IMR-90 (cell line): ENCODE data around the gene LRRC41. TPM values are rescaled to one million over a fixed set of nuclear protein-coding genes. Genes with fewer than 3 reads are reported as not detected.

Experiments
- ATAC-seq: fragments of 200-7000 bp; cut with Tn5 transposase; 2 replicates; pipeline ENCODE4 v1.9.1; 2020; ENCODE audit warnings: low read depth, mild to moderate bottlenecking, moderate library complexity
- BruUV-seq: library from RNA; stranded (reverse); fragments of 400-500 nt; replicated peaks from 2 replicates; lab custom pipeline; 2021; lab: Mats Ljungman, UMichigan
- CTCF ChIA-PET: fragments of 300-600 bp; formaldehyde crosslinking; extraction: SDS; loops from one replicate; lab custom pipeline; 2021; ENCODE audit warnings: antibody characterized with exemption; lab: Yijun Ruan, JAX
- POLR2A ChIA-PET: fragments of 300-600 bp; sonication (Branson Sonifier 250); formaldehyde crosslinking; loops from one replicate; lab custom pipeline; 2022; ENCODE audit warnings: antibody characterized with exemption; ENCODE audit not compliant: unreplicated experiment; lab: Charles Lee
- DNase-seq: peaks from one replicate; pipeline ENCODE4 v3.0.0; 2013
- H2AFZ ChIP-seq: replicated peaks from 2 replicates; pipeline ENCODE3; 2013; ENCODE audit warnings: low read length, mild to moderate bottlenecking; ENCODE audit not compliant: poor library complexity
- H2AK5ac ChIP-seq: 2 replicates; pipeline ENCODE4 v1.6.1; 2013; ENCODE audit warnings: low read depth, low read length, inconsistent platforms
- H2AK9ac ChIP-seq: replicated peaks from 2 replicates; pipeline ENCODE3; 2013; ENCODE audit warnings: mild to moderate bottlenecking, low read depth, low read length, moderate library complexity; ENCODE audit not compliant: poor library complexity
- H2BK120ac ChIP-seq: 2 replicates; pipeline ENCODE4 v1.6.1; 2013; ENCODE audit warnings: low read depth, low read length, inconsistent platforms
- H2BK15ac ChIP-seq: 3 replicates; pipeline ENCODE4 v1.6.1; 2013; ENCODE audit warnings: low read depth, low read length, inconsistent platforms
- H2BK20ac ChIP-seq: 2 replicates; pipeline ENCODE4 v1.6.1; 2013; ENCODE audit warnings: low read depth, mild to moderate bottlenecking, inconsistent platforms, low read length, moderate library complexity
- H2BK5ac ChIP-seq: 2 replicates; pipeline ENCODE4 v1.6.1; 2013; ENCODE audit warnings: mild to moderate bottlenecking, low read depth, low read length, inconsistent platforms; ENCODE audit not compliant: poor library complexity, severe bottlenecking
- H3K14ac ChIP-seq: replicated peaks from 2 replicates; pipeline ENCODE4 v1.6.1; 2013; ENCODE audit warnings: low read depth, low read length, inconsistent platforms
- H3K18ac ChIP-seq: 2 replicates; pipeline ENCODE4 v1.6.1; 2013; ENCODE audit warnings: low read depth, low read length, control low read depth
- H3K23ac ChIP-seq: 2 replicates; pipeline ENCODE4 v1.6.1; 2013; ENCODE audit warnings: low read depth, low read length, inconsistent platforms
- H3K27ac ChIP-seq: 2 replicates; pipeline ENCODE4 v1.5.1; 2013; ENCODE audit warnings: mild to moderate bottlenecking, control low read depth, low read length; ENCODE audit not compliant: insufficient read depth
- H3K27me3 ChIP-seq: 2 replicates; pipeline ENCODE4 v1.6.1; 2013; ENCODE audit warnings: low read length; ENCODE audit not compliant: control insufficient read depth, insufficient read depth
- H3K36me3 ChIP-seq: 2 replicates; pipeline ENCODE4 v1.6.1; 2013; ENCODE audit warnings: low read length, mixed read lengths; ENCODE audit not compliant: control insufficient read depth, insufficient read depth
- H3K4ac ChIP-seq: 2 replicates; pipeline ENCODE4 v1.6.1; 2013; ENCODE audit warnings: low read depth, low read length, inconsistent platforms
- H3K4me1 ChIP-seq: 2 replicates; pipeline ENCODE4 v1.6.1; 2013; ENCODE audit warnings: low read length, mixed read lengths; ENCODE audit not compliant: control insufficient read depth, insufficient read depth
- H3K4me2 ChIP-seq: 2 replicates; pipeline ENCODE4 v1.6.1; 2013; ENCODE audit warnings: low read depth, mild to moderate bottlenecking, control low read depth, low read length, moderate library complexity
- H3K4me3 ChIP-seq: 2 replicates; pipeline ENCODE4 v1.5.1; 2013; ENCODE audit warnings: low read depth, mild to moderate bottlenecking, control low read depth, low read length, moderate library complexity; ENCODE audit not compliant: insufficient read depth
- H3K56ac ChIP-seq: 2 replicates; pipeline ENCODE4 v1.6.1; 2013; ENCODE audit warnings: low read length, inconsistent platforms; ENCODE audit not compliant: insufficient read depth; ENCODE audit errors: extremely low read depth
- H3K79me1 ChIP-seq, 2 experiments: 2 replicates each; pipeline ENCODE4 v1.6.1; 2013; ENCODE audit warnings: low read length in 2 of 2, inconsistent platforms in 1 of 2, low read depth in 1 of 2
- H3K9ac ChIP-seq: 2 replicates; pipeline ENCODE4 v1.6.1; 2013; ENCODE audit warnings: low read depth, low read length, control low read depth
- H3K9me1 ChIP-seq: 2 replicates; pipeline ENCODE4 v1.6.1; 2013; ENCODE audit warnings: low read length, inconsistent platforms; ENCODE audit not compliant: insufficient read depth
- H3K9me3 ChIP-seq: 2 replicates; pipeline ENCODE4 v1.6.1; 2013; ENCODE audit warnings: low read length; ENCODE audit not compliant: control insufficient read depth, insufficient read depth
- H4K20me1 ChIP-seq: 2 replicates; pipeline ENCODE4 v1.6.1; 2013; ENCODE audit warnings: low read length, inconsistent platforms; ENCODE audit not compliant: insufficient read depth
- H4K5ac ChIP-seq: 2 replicates; pipeline ENCODE4 v1.6.1; 2013; ENCODE audit warnings: mild to moderate bottlenecking, low read depth, low read length, control low read depth
- H4K8ac ChIP-seq, 2 experiments: 2 replicates each; pipeline ENCODE4 v1.6.1; 2013; ENCODE audit warnings: low read depth in 2 of 2, low read length in 2 of 2, control low read depth in 1 of 2, inconsistent platforms in 1 of 2
- H4K91ac ChIP-seq: 2 replicates; pipeline ENCODE4 v1.6.1; 2013; ENCODE audit warnings: low read depth, low read length, inconsistent platforms; ENCODE audit not compliant: insufficient read depth
- MXI1 ChIP-seq: IDR thresholded peaks from 2 replicates; pipeline ENCODE4 v1.6.1; 2012; ENCODE audit warnings: low read depth, mild to moderate bottlenecking, low read length, moderate library complexity, borderline replicate concordance
- POLR2A ChIP-seq: IDR thresholded peaks from 2 replicates; pipeline ENCODE4 v1.6.1; 2012; ENCODE audit warnings: mild to moderate bottlenecking, low read depth, low read length
- SMC3 ChIP-seq: fragments of 150-350 bp; IDR thresholded peaks from 2 replicates; pipeline ENCODE4 v1.6.1; 2016; ENCODE audit warnings: low read depth, mild to moderate bottlenecking, antibody characterized with exemption, low read length, moderate library complexity
- WGBS, 2 experiments: methylation state at CpG; one replicate each; pipeline versions ENCODE4 v1.1.5 to v1.1.7; 2013; ENCODE audit warnings: missing lambda C conversion rate in 2 of 2; ENCODE audit not compliant: insufficient read length in 1 of 2; ENCODE audit errors: extremely low coverage in 2 of 2; 5-methylcytosine and 5-hydroxymethylcytosine counted together
- dilution Hi-C: fragments of 300-500 bp; cut with HindIII; formaldehyde crosslinking; loops from one replicate; pipeline ENCODE4 v1.14.3; 2018; ENCODE audit warnings: low sequenced_read_pairs; ENCODE audit not compliant: unreplicated experiment
- in situ Hi-C: fragments of 300-500 bp; cut with MboI; formaldehyde crosslinking; loops from 3 replicates; pipeline ENCODE4 v1.14.3; 2019; ENCODE audit warnings: low sequenced_read_pairs, inconsistent platforms, mixed read lengths
- intact Hi-C: fragments of 100-400 bp; cut with micrococcal nuclease; formaldehyde crosslinking; loops from 2 replicates; pipeline ENCODE4 v1.10.0; 2022
- polyA plus RNA-seq, 3 experiments: library from polyadenylated mRNA; depleted of rRNA; stranded (reverse); fragments of >200 nt; gene quantifications; 2 replicates each; pipeline ENCODE4 v1.2.3, GENCODE V29; 2012; ENCODE audit warnings: low replicate concordance in 1 of 3
- total RNA-seq: library from RNA; depleted of rRNA; stranded (reverse); fragments of >200 nt; gene quantifications from 2 replicates; pipeline ENCODE4 v1.2.3, GENCODE V29; 2012

Gene LRRC41
- total and polyA plus RNA-seq, 2 of the 4 experiments (the other 2 are of a cell fraction) = 67.6 to 83.2 TPM

- peak; percentile 41 for DNase-seq
- Histone ChIP-seq H3K23ac (peak overlapping the region; percentile 93), H4K91ac (peak overlapping the region; percentile 60), H3K4ac (peak overlapping the region; percentile 86), H3K4me2 (peak overlapping the region; percentile 83), H3K79me1 (peaks cover 16 to 48% of the 10 kb centered on the region in 2 experiments), H4K5ac (peak overlapping the region; percentile 90), H3K9ac (peak overlapping the region; percentile 100), H3K9me3 (no peaks in the 10 kb centered on the region), H2BK15ac (no peak overlapping the region), H2BK120ac (no peak overlapping the region), H2BK5ac (peak overlapping the region; percentile 94), H2AK9ac (peak overlapping the region; percentile 97), H2AK5ac (peak overlapping the region; percentile 85), H3K4me1 (peaks cover 5% of the 10 kb centered on the region), H3K18ac (no peak overlapping the region), H3K9me1 (peaks cover 15% of the 10 kb centered on the region), H3K36me3 (peaks cover 12% of the 10 kb centered on the region), H2AFZ (peak overlapping the region; percentile 84), H3K27me3 (no peaks in the 10 kb centered on the region), H3K27ac (peak overlapping the region; percentile 100), H4K8ac (peak overlapping the region; percentile 64 to 93), H4K20me1 (peaks cover 29% of the 10 kb centered on the region), H3K14ac (peak overlapping the region; percentile 79), H2BK20ac (no peak overlapping the region), H3K4me3 (peak overlapping the region; percentile 97), H3K56ac (peak overlapping the region; percentile 77)
- in situ Hi-C loops = no loop called here
- BruUV-seq = no TSS peak
- CTCF ChIA-PET = interaction anchor here (0.6 to 1.4 kb wide), 2 partner anchors 10 to 56 kb away, joined by 3 read pairs; no protein-coding TSS in a partner anchor
- ATAC-seq = no peak
- dilution Hi-C loops = no loop called here
- intact Hi-C loops = no loop called here
- WGBS, 2 experiments = 21% methylated on average over 3 of the region's 6 CpGs; no CpG with 5 or more reads in 1 of the 2 experiments
- TF ChIP-seq MXI1 (no peak), SMC3 (no peak), POLR2A (0 out of 2 replicates have a peak, but pooled peaks have one; percentile 10)
- POLR2A ChIA-PET = interaction anchor here (0.9 kb wide), 1 partner anchor 54 kb away, joined by 4 read pairs; the partner anchor contains the start of gene RAD54L
These were observed 2.6 kb downstream of the LRRC41 start for GRCh38 chr1:46300673-46301405.
